ACC112 (cell line): ENCODE data around the gene NEURL2.

ENCODE experiments used
- H2AFZ ChIP-seq: fragments of 200-600 bp; sonication (generic); one replicate; pipeline ENCODE4 v1.6.0; 2017; ENCODE audit warnings: antibody characterized with exemption, low read length; ENCODE audit not compliant: unreplicated experiment
- H3K27ac ChIP-seq: fragments of 200-600 bp; sonication (generic); 2 replicates; pipeline ENCODE4 v1.5.1; 2014; ENCODE audit warnings: low read depth, mild to moderate bottlenecking, antibody characterized with exemption, low read length, moderate library complexity
- H3K27me3 ChIP-seq: fragments of 200-600 bp; sonication (generic); 2 replicates; pipeline ENCODE4 v1.6.1; 2014; ENCODE audit warnings: mild to moderate bottlenecking, antibody characterized with exemption, low read length, moderate library complexity, mixed read lengths; ENCODE audit not compliant: insufficient read depth
- H3K36me3 ChIP-seq: fragments of 200-600 bp; sonication (generic); 2 replicates; pipeline ENCODE4 v1.6.1; 2016; ENCODE audit warnings: mild to moderate bottlenecking, antibody characterized with exemption, low read length, moderate library complexity, mixed read lengths; ENCODE audit not compliant: insufficient read depth
- H3K4me1 ChIP-seq: fragments of 200-600 bp; sonication (generic); one replicate; pipeline ENCODE4 v1.6.1; 2016; ENCODE audit warnings: low read length, mixed read lengths; ENCODE audit not compliant: insufficient read depth, unreplicated experiment, control insufficient read depth
- H3K4me3 ChIP-seq: fragments of 200-600 bp; sonication (generic); 2 replicates; pipeline ENCODE4 v1.5.1; 2014; ENCODE audit warnings: mild to moderate bottlenecking, low read depth, low read length
- H3K79me2 ChIP-seq: fragments of 200-600 bp; sonication (generic); one replicate; pipeline ENCODE4 v1.6.0; 2016; ENCODE audit warnings: low read length; ENCODE audit not compliant: control insufficient read depth, unreplicated experiment, insufficient read depth

NEURL2 gene

DNA sequence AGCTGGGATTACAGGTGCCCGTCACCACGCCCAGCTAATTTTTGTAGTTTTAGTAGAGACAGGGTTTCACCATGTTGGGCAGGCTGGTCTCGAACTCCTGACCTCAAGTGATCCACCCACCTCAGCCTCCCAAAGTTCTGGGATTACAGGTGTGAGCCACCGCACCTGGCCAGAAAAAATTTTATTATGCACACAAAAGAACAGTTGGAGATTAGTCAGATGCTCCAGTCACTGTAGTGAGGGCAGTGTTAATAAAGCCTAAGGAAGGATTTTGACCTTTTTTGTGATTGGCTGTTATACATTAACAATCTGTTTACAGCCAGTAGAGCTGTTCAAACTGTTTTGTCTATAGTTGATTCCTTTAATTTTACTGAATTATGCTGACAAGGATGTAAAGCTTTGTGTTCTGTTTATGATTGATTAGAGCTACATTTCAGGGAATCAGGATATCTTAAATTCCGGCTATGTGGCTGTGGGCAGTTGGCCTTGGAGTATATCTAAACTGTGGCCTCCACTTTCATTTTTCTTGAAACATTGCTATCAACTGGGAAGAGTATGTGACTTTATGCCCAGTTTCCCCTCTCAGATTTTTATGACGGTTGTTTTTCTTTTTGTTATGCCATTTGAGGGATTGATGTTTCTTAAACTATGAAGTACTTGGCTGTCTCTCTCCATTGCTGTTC, 23.7 kb downstream of the NEURL2 start:
- Histone ChIP-seq H3K27me3 (no peaks in the 10 kb centered on the region), H3K36me3 (no peaks in the 10 kb centered on the region), H2AFZ (peak overlapping the region; percentile 13), H3K4me1 (peaks cover 13% of the 10 kb centered on the region), H3K79me2 (no peaks in the 10 kb centered on the region), H3K4me3 (no peak overlapping the region), H3K27ac (peak overlapping the region; percentile 76)

GRCh38 chr20:45866454-45866853, 24.6 kb downstream of the NEURL2 start:
- Histone ChIP-seq H3K27ac (no peak overlapping the region), H3K79me2 (no peaks in the 10 kb centered on the region), H2AFZ (no peak overlapping the region), H3K36me3 (no peaks in the 10 kb centered on the region), H3K27me3 (no peaks in the 10 kb centered on the region), H3K4me3 (no peak overlapping the region), H3K4me1 (peaks cover 13% of the 10 kb centered on the region)

DNA sequence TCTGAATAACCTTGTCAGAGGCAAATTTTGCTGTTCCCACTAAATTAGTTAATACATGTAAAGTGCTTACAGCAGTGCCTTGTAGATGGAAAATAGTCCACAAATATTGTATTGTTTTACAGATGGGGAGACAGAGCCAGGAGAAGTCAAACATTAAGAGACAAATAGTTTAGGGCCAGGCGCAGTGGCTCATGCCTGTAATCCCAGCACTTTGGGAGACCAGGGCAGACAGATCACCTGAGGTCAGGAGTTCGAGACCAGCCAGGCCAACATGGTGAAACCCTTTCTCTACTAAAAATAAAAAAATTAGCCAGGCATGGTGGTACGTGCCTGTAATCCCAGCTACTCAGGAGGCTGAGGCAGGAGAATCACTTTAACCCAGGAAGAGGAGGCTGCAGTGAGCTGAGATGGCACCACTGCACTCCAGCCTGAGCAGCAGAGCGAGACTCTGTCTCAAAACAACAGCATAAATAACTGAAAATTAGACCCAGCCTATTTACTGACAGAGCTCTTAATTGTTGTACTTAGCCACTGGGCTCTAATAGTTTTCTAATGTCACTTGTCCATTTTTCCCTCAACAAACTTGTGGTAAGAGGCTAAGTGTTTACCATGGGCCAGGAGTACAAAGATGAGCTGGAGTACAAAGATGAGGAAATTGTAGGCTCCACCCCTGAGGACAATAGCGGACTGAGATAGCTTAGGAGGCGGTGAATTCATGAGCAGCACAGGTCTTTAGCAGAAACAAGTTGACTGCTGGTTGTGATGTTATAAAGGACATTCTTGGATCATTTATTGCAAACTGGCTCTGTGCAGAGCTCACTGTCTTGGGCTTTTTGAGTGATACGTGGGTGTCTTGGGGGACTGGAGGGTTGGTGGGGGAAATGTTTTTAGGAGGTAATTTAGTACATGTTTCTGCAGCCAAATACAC, 27.2 kb downstream of the NEURL2 start:
- no peaks in the 10 kb centered on the region for H3K36me3 ChIP-seq
- H3K79me2 ChIP-seq: no peaks in the 10 kb centered on the region
- peaks cover 22% of the 10 kb centered on the region for H3K4me1 ChIP-seq
- no peak overlapping the region for H3K4me3 ChIP-seq
- H3K27ac ChIP-seq: no peak overlapping the region
- H3K27me3 ChIP-seq: no peaks in the 10 kb centered on the region
- H2AFZ ChIP-seq: no peak overlapping the region

GRCh38 chr20:45861221-45862075, 29.6 kb downstream of the NEURL2 start:
- Histone ChIP-seq H3K79me2 (peaks cover 6% of the 10 kb centered on the region), H3K4me1 (peaks cover 14% of the 10 kb centered on the region), H2AFZ (no peak overlapping the region), H3K4me3 (no peak overlapping the region), H3K27ac (no peak overlapping the region), H3K36me3 (no peaks in the 10 kb centered on the region), H3K27me3 (no peaks in the 10 kb centered on the region)

DNA sequence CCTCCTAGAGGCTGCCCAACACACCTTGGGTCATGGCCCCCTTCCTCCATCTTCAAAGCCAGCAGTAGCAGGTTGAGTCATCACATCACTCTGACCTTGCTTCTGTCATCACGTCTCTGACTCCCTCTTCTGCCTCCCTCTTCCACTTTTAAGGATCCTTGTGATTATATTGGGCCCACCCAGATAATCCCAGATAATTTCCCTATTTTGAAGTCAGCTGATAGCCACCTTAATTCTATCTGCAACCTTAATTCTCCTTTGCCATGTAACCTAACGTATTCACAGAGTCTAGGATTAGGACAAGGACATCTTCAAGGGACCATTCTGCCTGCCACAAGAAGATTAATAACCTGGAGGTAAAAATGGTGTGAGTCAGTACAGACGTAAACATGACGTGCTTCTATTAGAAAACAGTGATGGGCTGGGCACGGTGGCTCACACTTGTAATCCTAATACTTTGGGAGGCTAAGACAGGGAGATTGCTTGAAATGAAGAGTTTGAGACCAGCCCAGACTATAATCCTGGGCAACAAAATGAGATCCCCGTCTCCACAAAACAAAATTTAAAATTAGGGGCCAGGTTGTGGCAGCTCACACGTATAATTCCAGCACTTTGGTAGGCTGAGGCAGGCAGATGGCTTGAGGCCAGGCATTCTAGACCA, 30.3 kb downstream of the NEURL2 start:
- no peaks in the 10 kb centered on the region for H3K27me3 ChIP-seq
- no peaks in the 10 kb centered on the region for H3K36me3 ChIP-seq
- no peak overlapping the region for H3K27ac ChIP-seq
- no peak overlapping the region for H2AFZ ChIP-seq
- H3K4me3 ChIP-seq: no peak overlapping the region
- peaks cover 13% of the 10 kb centered on the region for H3K79me2 ChIP-seq
- H3K4me1 ChIP-seq: peaks cover 14% of the 10 kb centered on the region

GRCh38 chr20:45859916-45860315, 31.1 kb downstream of the NEURL2 start:
- Histone ChIP-seq H3K79me2 (peaks cover 14% of the 10 kb centered on the region), H3K4me1 (peaks cover 14% of the 10 kb centered on the region), H2AFZ (no peak overlapping the region), H3K27me3 (no peaks in the 10 kb centered on the region), H3K4me3 (no peak overlapping the region), H3K27ac (no peak overlapping the region), H3K36me3 (no peaks in the 10 kb centered on the region)

GRCh38 chr20:45857882-45858216, 33.2 kb downstream of the NEURL2 start:
- H2AFZ ChIP-seq: peak overlapping the region; percentile 66
- no peak overlapping the region for H3K27ac ChIP-seq
- peak overlapping the region; percentile 87 for H3K4me3 ChIP-seq
- no peaks in the 10 kb centered on the region for H3K27me3 ChIP-seq
- peaks cover 18% of the 10 kb centered on the region for H3K79me2 ChIP-seq
- H3K36me3 ChIP-seq: no peaks in the 10 kb centered on the region
- H3K4me1 ChIP-seq: peaks cover 14% of the 10 kb centered on the region

GRCh38 chr20:45857114-45857881, 33.7 kb downstream of the NEURL2 start, which contains the start of the genes ACOT8 and ZSWIM3:
Gene ACOT8 (minus strand): TSS chr20:45857392. CDS start chr20:45857315, 77 bp downstream.
Gene ZSWIM3 (plus strand): TSS chr20:45857614. CDS start chr20:45857826, 212 bp downstream.
- Histone ChIP-seq H3K36me3 (no peaks in the 10 kb centered on the region), H3K4me1 (peaks cover 14% of the 10 kb centered on the region), H3K79me2 (peaks cover 18% of the 10 kb centered on the region), H3K27ac (no peak within 1 kb of the TSS), H3K4me3 (peak within 1 kb of the TSS; percentile 87), H2AFZ (peak within 1 kb of the TSS; percentile 66), H3K27me3 (no peaks in the 10 kb centered on the region)

- Histone ChIP-seq H3K27me3 (no peaks in the 10 kb centered on the region), H3K79me2 (peaks cover 18% of the 10 kb centered on the region), H3K4me3 (no peak overlapping the region), H3K4me1 (peaks cover 5% of the 10 kb centered on the region), H3K27ac (no peak overlapping the region), H3K36me3 (0 out of 2 replicates have a peak, but pooled peaks cover 3% of the 10 kb centered on the region), H2AFZ (no peak overlapping the region)
Measured at GRCh38 chr20:45853484-45853883, 37.5 kb downstream of the NEURL2 start.
